Measurements from ENCODE around the gene IFNL4. TPM values are rescaled to one million over a fixed set of nuclear protein-coding genes. Genes with fewer than 3 reads are reported as not detected.

Gene IFNL4
- total RNA-seq, 1 donor from 2014 or later, result not detected

GRCh38 chr19:39207293-39207836, 41.3 kb downstream of the IFNL4 start:
- Histone ChIP-seq H3K79me2 (ENCODE audit: low read depth) (no peaks in the 10 kb centered on the region), H4K20me1 (ENCODE audit: low read depth) (no peaks in the 10 kb centered on the region), H3K4me3 (no peak overlapping the region), H3K36me3 (no peaks in the 10 kb centered on the region), H3K9me3 (ENCODE audit: low read depth) (no peaks in the 10 kb centered on the region), H3K27me3 (peaks cover 20% of the 10 kb centered on the region), H3K4me2 (no peak overlapping the region), H3K4me1 (no peaks in the 10 kb centered on the region), H2AFZ (replicated peaks) (no peak overlapping the region), H3F3A (ENCODE audit: low read depth) (no peaks in the 10 kb centered on the region), H3K9ac (no peak overlapping the region), H3K27ac (no peak overlapping the region)
- no peak for DNase-seq (ENCODE audit: low spot score)
- Mint-ChIP-seq H3K27me3 (ENCODE audit: insufficient read depth, low read depth) (peaks cover 10% of the 10 kb centered on the region), H3K36me3 (no peaks in the 10 kb centered on the region), H3K4me1 (no peaks in the 10 kb centered on the region), H3K27ac (no peak overlapping the region), H3K4me3 (no peak overlapping the region), H3K9me3 (no peaks in the 10 kb centered on the region)
- TF ChIP-seq EZH2 (IDR thresholded peaks at IDR 0.05), result no peak
- no peak for TF ChIP-seq EZH2phosphoT487 (IDR thresholded peaks at IDR 0.05)
- TF ChIP-seq CTCF (IDR thresholded peaks at IDR 0.05), result no peak

GRCh38 chr19:39206122-39206521, 42.5 kb downstream of the IFNL4 start:
- H4K20me1 ChIP-seq (ENCODE audit: low read depth), result no peaks in the 10 kb centered on the region
- H3K36me3 Mint-ChIP-seq, result no peaks in the 10 kb centered on the region
- no peak for TF ChIP-seq EZH2phosphoT487 (IDR thresholded peaks at IDR 0.05)
- no peak for TF ChIP-seq EZH2 (IDR thresholded peaks at IDR 0.05)
- TF ChIP-seq CTCF (IDR thresholded peaks at IDR 0.05), result no peak

GRCh38 chr19:39205449-39205764, 43.2 kb downstream of the IFNL4 start:
- H3K4me1 ChIP-seq, result no peaks in the 10 kb centered on the region
- Mint-ChIP-seq H3K27me3 (ENCODE audit: insufficient read depth, low read depth) (peaks cover 11% of the 10 kb centered on the region), H3K36me3 (no peaks in the 10 kb centered on the region), H3K4me3 (peak overlapping the region; percentile 15), H3K9me3 (no peaks in the 10 kb centered on the region), H3K27ac (peak overlapping the region; percentile 29), H3K4me1 (peaks cover 10% of the 10 kb centered on the region)
- H3K9me3 ChIP-seq (ENCODE audit: low read depth), result no peaks in the 10 kb centered on the region
- no peaks in the 10 kb centered on the region for H3F3A ChIP-seq (ENCODE audit: low read depth)
- no peak for TF ChIP-seq EZH2 (IDR thresholded peaks at IDR 0.05)
- no peak for TF ChIP-seq CTCF (IDR thresholded peaks at IDR 0.05)
- TF ChIP-seq EZH2phosphoT487 (IDR thresholded peaks at IDR 0.05), result no peak
- no peaks in the 10 kb centered on the region for H4K20me1 ChIP-seq (ENCODE audit: low read depth)
- no peak for DNase-seq (ENCODE audit: low spot score)
- no peaks in the 10 kb centered on the region for H3K79me2 ChIP-seq (ENCODE audit: low read depth)
- H3K27me3 ChIP-seq, result peaks cover 20% of the 10 kb centered on the region
- no peak overlapping the region for H3K27ac ChIP-seq
- no peak overlapping the region for H2AFZ ChIP-seq (replicated peaks)
- no peak overlapping the region for H3K4me3 ChIP-seq
- no peaks in the 10 kb centered on the region for H3K36me3 ChIP-seq
- no peak overlapping the region for H3K4me2 ChIP-seq
- no peak overlapping the region for H3K9ac ChIP-seq

More at GRCh38 chr19:39206122-39206521, 42.5 kb downstream of the IFNL4 start:
- Mint-ChIP-seq H3K4me3 (no peak overlapping the region), H3K27me3 (ENCODE audit: insufficient read depth, low read depth) (peaks cover 13% of the 10 kb centered on the region), H3K9me3 (no peaks in the 10 kb centered on the region), H3K27ac (no peak overlapping the region), H3K4me1 (peaks cover 5% of the 10 kb centered on the region)
- Histone ChIP-seq H3K9ac (no peak overlapping the region), H3K27me3 (peaks cover 20% of the 10 kb centered on the region), H3K9me3 (ENCODE audit: low read depth) (no peaks in the 10 kb centered on the region), H3K4me2 (no peak overlapping the region), H3K27ac (no peak overlapping the region), H3K4me3 (no peak overlapping the region), H3K4me1 (no peaks in the 10 kb centered on the region), H3K79me2 (ENCODE audit: low read depth) (no peaks in the 10 kb centered on the region), H3K36me3 (no peaks in the 10 kb centered on the region), H3F3A (ENCODE audit: low read depth) (no peaks in the 10 kb centered on the region), H2AFZ (replicated peaks) (no peak overlapping the region)
- DNase-seq (ENCODE audit: low spot score), result no peak

All from neural progenitor cell (in vitro differentiated cells).